Fibroblast of the aortic adventitia (primary cell): ENCODE results near the gene POPDC3. TPM values are rescaled to one million over a fixed set of nuclear protein-coding genes. Genes with fewer than 3 reads are reported as not detected.
"Not testable (repeated sequence)": the region's sequence is repeated elsewhere in the genome, so short reads cannot be mapped to it uniquely, and the experiment has no call there.

Experiments
- DNase-seq: peaks from one replicate; pipeline ENCODE4 v3.0.0-alpha.2; 2010; ENCODE audit warnings: low read depth
- H3K4me3 ChIP-seq: 2 replicates; pipeline ENCODE4 v1.5.1; 2011; ENCODE audit warnings: low read depth, mild to moderate bottlenecking, control low read depth, low read length, moderate library complexity
- total RNA-seq: library from RNA; depleted of rRNA; stranded (reverse); fragments of >200 nt; gene quantifications from 2 replicates; pipeline ENCODE4 v1.2.3, GENCODE V29; 2012; ENCODE audit warnings: low replicate concordance
- TF ChIP-seq, protein P1 (sequence below): IDR thresholded peaks from 2 replicates; pipeline ENCODE4 v1.5.1; 2011; ENCODE audit warnings: mild to moderate bottlenecking, low read length, control low read depth, inconsistent platforms; ENCODE audit not compliant: insufficient read depth

Gene POPDC3
- total RNA-seq, 1 donor: 33.7 TPM

DNA sequence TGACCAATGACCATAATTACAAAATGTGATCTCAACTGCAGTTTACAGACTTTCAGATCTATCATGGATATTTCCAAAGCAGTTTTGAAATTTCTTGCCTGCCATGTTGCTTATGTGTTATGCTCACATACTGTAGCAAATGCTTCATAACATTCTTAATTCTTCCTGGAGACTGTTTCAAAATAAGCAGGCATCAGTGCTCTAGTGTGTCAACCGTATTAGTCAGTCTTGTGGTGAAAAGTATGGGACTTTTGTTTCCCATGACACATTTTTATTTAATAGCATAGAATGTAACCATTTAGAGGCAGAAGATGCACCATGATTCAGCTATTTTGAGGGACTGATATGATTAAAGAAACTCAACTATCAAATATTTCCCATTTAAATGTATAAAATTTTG lies 1.7 kb downstream of the POPDC3 start:
- H3K4me3 ChIP-seq: no peak overlapping the region
- peak; percentile 79 for DNase-seq
- TF ChIP-seq, protein P1, sequence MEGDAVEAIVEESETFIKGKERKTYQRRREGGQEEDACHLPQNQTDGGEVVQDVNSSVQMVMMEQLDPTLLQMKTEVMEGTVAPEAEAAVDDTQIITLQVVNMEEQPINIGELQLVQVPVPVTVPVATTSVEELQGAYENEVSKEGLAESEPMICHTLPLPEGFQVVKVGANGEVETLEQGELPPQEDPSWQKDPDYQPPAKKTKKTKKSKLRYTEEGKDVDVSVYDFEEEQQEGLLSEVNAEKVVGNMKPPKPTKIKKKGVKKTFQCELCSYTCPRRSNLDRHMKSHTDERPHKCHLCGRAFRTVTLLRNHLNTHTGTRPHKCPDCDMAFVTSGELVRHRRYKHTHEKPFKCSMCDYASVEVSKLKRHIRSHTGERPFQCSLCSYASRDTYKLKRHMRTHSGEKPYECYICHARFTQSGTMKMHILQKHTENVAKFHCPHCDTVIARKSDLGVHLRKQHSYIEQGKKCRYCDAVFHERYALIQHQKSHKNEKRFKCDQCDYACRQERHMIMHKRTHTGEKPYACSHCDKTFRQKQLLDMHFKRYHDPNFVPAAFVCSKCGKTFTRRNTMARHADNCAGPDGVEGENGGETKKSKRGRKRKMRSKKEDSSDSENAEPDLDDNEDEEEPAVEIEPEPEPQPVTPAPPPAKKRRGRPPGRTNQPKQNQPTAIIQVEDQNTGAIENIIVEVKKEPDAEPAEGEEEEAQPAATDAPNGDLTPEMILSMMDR: no peak

DNA sequence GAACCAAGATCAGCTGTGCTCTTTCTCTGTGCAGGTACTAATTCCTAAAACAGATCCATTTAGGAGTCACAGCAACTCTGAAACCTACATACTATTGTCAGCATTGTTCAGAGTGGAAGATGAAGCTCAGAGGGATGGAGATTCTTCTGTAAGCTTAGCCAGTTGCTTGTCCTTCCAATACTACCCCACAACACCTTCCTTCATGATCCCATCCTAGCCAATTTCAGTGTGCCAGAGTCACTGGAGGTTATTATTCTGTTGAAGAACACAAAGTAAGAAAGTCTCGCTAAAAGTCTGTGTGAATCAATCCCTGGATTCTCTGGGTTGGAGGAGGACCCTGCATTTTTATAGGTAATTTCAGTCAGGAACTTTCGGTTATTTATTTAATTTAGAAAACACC lies 2.3 kb downstream of the POPDC3 start:
- TF ChIP-seq, protein P1: no peak

DNA sequence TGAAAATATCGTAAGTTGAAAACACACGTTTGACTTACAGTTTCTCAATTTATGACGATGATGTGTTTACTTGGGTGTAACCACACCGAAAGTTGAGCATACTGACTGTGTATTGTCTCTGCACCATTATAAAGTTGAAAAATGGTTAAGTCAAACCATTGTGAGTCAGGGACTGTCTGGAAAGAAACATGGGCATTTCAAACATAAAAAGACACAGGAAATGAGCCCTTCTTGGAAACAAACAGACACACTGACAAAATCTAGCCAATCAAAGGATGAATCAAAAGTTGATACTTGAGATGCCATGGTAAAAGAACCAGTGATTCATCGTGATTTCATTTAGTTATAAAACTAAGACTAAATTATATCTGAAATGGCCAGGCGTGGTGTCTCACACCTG lies 5.3 kb downstream of the POPDC3 start:
- TF ChIP-seq, protein P1: no peak
- H3K4me3 ChIP-seq: no peak overlapping the region
- DNase-seq: peak; percentile 44

More for the DNA sequence above, 2.3 kb downstream of the POPDC3 start:
- no peak overlapping the region for H3K4me3 ChIP-seq
- DNase-seq: no peak

DNA sequence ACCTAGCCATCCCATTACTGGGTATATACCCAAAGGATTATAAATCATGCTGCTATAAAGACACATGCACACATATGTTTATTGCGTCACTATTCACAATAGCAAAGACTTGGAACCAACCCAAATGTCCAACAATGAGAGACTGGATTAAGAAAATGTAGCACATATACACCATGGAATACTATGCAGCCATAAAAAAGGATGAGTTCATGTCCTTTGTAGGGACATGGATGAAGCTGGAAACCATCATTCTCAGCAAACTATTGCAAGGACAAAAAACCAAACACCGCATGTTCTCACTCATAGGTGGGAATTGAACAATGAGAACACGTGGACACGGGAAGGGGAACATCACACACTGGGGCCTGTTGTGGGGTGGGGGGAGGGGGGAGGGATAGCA lies 7.3 kb downstream of the POPDC3 start:
- not testable (repeated sequence) for DNase-seq, H3K4me3 ChIP-seq

DNA sequence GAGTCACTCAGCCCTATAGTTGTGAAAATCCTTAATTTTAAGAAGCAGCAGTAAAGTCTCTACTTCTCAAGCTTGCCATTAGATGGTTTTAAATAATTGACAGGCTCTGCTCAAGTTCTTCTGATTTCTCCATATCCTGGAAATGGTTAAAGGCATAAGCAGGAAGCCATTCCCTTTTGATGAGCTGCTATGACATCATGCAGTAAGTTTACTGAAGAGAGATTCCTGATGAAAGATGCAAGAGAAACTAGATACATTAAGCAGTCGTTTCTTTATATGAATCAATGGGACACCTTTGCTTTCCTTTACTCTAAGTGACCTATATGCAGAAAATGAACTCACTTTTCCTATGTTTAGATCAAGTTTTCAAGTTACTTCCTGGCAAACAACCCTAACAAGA lies 9.8 kb downstream of the POPDC3 start:
- no peak for DNase-seq
- TF ChIP-seq, protein P1: no peak
- no peak overlapping the region for H3K4me3 ChIP-seq

DNA sequence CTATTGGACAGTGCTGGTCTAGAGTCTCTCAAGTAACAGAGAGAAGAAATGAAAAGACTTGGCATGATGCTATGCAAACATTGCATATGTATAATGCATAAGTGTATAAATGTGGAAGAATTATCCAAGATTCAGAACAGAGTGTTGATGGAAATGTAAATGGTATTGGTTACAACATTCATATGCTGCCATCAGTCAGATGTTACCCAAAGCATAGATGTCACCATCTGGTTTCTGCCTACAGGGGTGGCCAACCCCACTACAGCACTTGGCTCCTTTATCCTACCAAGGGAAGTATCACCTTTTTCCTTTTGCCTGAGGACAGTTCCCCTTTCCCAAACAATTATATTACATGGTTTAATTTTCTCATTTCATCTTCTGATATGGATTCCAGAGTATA lies 11.9 kb downstream of the POPDC3 start:
- H3K4me3 ChIP-seq: no peak overlapping the region
- TF ChIP-seq, protein P1: no peak
- DNase-seq: no peak

DNA sequence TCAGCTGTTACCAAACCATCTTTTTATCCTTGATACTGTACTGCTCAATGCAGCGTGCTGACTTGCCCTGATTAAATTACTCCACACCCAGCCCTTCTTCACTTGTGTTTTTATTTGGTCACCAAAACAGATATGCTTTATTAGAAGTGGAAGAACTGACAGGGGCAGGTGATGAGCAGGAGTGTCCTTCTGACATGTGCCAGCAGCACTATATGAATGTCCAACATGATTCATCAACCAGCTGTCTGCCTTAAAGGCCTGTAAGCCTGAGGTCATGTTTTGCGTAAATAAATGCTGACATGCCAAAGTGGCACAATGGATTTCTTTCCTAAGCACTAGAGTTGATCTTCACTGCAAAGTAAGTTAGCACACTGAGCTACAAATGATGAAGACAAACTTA lies 15.4 kb downstream of the POPDC3 start:
- peak; percentile 9 for DNase-seq
- TF ChIP-seq, protein P1: no peak
- H3K4me3 ChIP-seq: no peak overlapping the region
